GM18502 (cell line): ENCODE data around the gene PSG4.
"Not testable (repeated sequence)": the region's sequence is repeated elsewhere in the genome, so short reads cannot be mapped to it uniquely, and the experiment has no call there.

Source experiments
- ATAC-seq: cut with Tn5 transposase; IDR thresholded peaks from one replicate; pipeline ENCODE4 v1.9.1; 2021; ENCODE audit warnings: mild to moderate bottlenecking; ENCODE audit not compliant: unreplicated experiment, poor library complexity

Gene PSG4

GRCh38 chr19:43201337-43201801, 4.1 kb downstream of the PSG4 start:
- not testable (repeated sequence) for ATAC-seq

- ATAC-seq: not testable (repeated sequence)
Observed at GRCh38 chr19:43198686-43199419, 6.6 kb downstream of the PSG4 start.

- ATAC-seq: not testable (repeated sequence)
Observed at GRCh38 chr19:43197666-43198397, 7.6 kb downstream of the PSG4 start.

- ATAC-seq: not testable (repeated sequence)
Observed at GRCh38 chr19:43194397-43194796, 11.0 kb downstream of the PSG4 start.

GRCh38 chr19:43192381-43193155, 12.9 kb downstream of the PSG4 start:
- ATAC-seq: not testable (repeated sequence)

GRCh38 chr19:43188092-43188491, 17.3 kb downstream of the PSG4 start:
- ATAC-seq: not testable (repeated sequence)

GRCh38 chr19:43186311-43186935, 19.0 kb downstream of the PSG4 start, which contains the start of gene PSG5:
PSG5 (minus strand) TSS chr19:43186536; CDS start chr19:43186405, 131 bp downstream.
- ATAC-seq: not testable (repeated sequence)

GRCh38 chr19:43181869-43182771, 23.3 kb downstream of the PSG4 start:
- ATAC-seq: not testable (repeated sequence)

- ATAC-seq: not testable (repeated sequence)
Observed at GRCh38 chr19:43179569-43180147, 25.8 kb downstream of the PSG4 start.

- not testable (repeated sequence) for ATAC-seq
Observed at GRCh38 chr19:43178577-43178976, 26.9 kb downstream of the PSG4 start.

GRCh38 chr19:43165906-43166305, 39.5 kb downstream of the PSG4 start:
- not testable (repeated sequence) for ATAC-seq

GRCh38 chr19:43163135-43163534, 42.3 kb downstream of the PSG4 start:
- not testable (repeated sequence) for ATAC-seq

GRCh38 chr19:43162261-43162660, 43.2 kb downstream of the PSG4 start:
- not testable (repeated sequence) for ATAC-seq

- ATAC-seq: no peak
Observed at GRCh38 chr19:43152214-43152613, 53.2 kb downstream of the PSG4 start.

- ATAC-seq: not testable (repeated sequence)
Observed at GRCh38 chr19:43149788-43150187, 55.6 kb downstream of the PSG4 start.

- no peak for ATAC-seq
Observed at GRCh38 chr19:43148233-43148632, 57.2 kb downstream of the PSG4 start.
